Tibial nerve (tissue), 4 donors: ENCODE data around the gene RGPD8. TPM values are rescaled to one million over a fixed set of nuclear protein-coding genes. Genes with fewer than 3 reads are reported as not detected.
"Not testable (repeated sequence)": the region's sequence is repeated elsewhere in the genome, so short reads cannot be mapped to it uniquely, and the experiment has no call there.

Experiments
- DNase-seq, 2 donors: peaks; one replicate each; pipeline ENCODE4 v3.0.0-alpha.2; 2019; ENCODE audit warnings: low spot score in 2 of 2
- H3K27ac ChIP-seq, 4 donors: fragments of 200-600 bp; sonication (generic) in 3 of 4; one replicate each; pipeline ENCODE4 v1.5.1; 2017 to 2019; ENCODE audit warnings: mild to moderate bottlenecking in 1 of 4
- H3K27me3 ChIP-seq, 2 donors: fragments of 200-600 bp; sonication (generic) in 1 of 2; one replicate each; pipeline versions ENCODE4 v1.5.1 to v1.6.0; 2017 to 2019
- H3K36me3 ChIP-seq, 3 donors: fragments of 200-600 bp; sonication (generic); one replicate each; pipeline ENCODE4 v1.5.1; 2018 to 2019
- H3K4me1 ChIP-seq, 4 donors: fragments of 200-600 bp; sonication (generic) in 3 of 4; one replicate each; pipeline ENCODE4 v1.5.1; 2017 to 2019
- H3K4me3 ChIP-seq, 4 donors: fragments of 200-600 bp; sonication (generic) in 3 of 4; one replicate each; pipeline ENCODE4 v1.5.1; 2017 to 2019; ENCODE audit warnings: mild to moderate bottlenecking in 1 of 4, moderate library complexity in 1 of 4
- H3K9me3 ChIP-seq, 4 donors: fragments of 200-600 bp; sonication (generic) in 3 of 4; one replicate each; pipeline ENCODE4 v1.5.1; 2017 to 2019
- EP300 ChIP-seq, 2 donors: sonication (generic); formaldehyde crosslinking; IDR thresholded peaks; one replicate each; pipeline ENCODE4 v1.6.1; 2017; ENCODE audit warnings: antibody characterized with exemption in 2 of 2, mild to moderate bottlenecking in 1 of 2
- POLR2A ChIP-seq, 2 donors: fragments of 450-650 bp; IDR thresholded peaks; one replicate each; pipeline ENCODE4 v1.6.1; 2017; ENCODE audit warnings: antibody characterized with exemption in 2 of 2, mild to moderate bottlenecking in 2 of 2, moderate library complexity in 2 of 2
- WGBS, 2 donors: methylation state at CpG; one replicate each; pipeline ENCODE4 v1.1.5; 2018; 5-methylcytosine and 5-hydroxymethylcytosine counted together
- total RNA-seq, 4 donors: library from RNA; depleted of rRNA; stranded (reverse); fragments of >200 nt; gene quantifications; one replicate each; pipeline ENCODE4 v1.1.0, GENCODE V29; 2016
- TF ChIP-seq, protein P1 (sequence below), 5 experiments: fragments of 200-600 bp in 3 of 5; fragments of 450-650 bp in 2 of 5; sonication (generic) in 3 of 5; IDR thresholded peaks; one replicate each; pipeline ENCODE4 v1.5.1; 2016 to 2019; ENCODE audit warnings: antibody characterized with exemption in 5 of 5, mild to moderate bottlenecking in 3 of 5, moderate library complexity in 2 of 5

Gene RGPD8
- total RNA-seq, 4 donors from 2014 or later = 10.2 to 24.3 (median 19.0) TPM

DNA sequence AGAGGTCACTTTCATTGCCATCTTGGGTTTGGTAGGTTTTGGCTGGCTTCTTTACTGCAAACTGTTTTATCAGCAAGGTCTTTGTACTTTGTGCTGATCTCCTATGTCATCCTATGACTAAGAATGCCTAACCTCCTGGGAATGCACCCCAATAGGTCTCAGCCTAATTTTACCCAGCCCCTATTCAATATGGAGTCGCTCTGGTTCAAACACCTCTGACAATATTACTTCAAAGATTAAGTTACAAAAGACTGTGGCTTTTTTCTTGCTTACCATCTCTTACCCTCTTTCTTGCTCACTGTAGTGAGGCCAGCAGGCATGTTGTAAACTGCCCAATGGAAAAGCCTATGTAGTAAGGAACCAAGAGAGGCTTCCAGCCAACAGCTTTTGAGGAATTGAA is 17.9 kb upstream of the RGPD8 start:
- Histone ChIP-seq H3K4me1 (no peaks in the 10 kb centered on the region), H3K36me3 (no peaks in the 10 kb centered on the region), H3K4me3 (no peak overlapping the region), H3K27me3 (no peaks in the 10 kb centered on the region), H3K9me3 (peaks cover 0 to 8% (median 0%) of the 10 kb centered on the region in 4 donors), H3K27ac (no peak overlapping the region)
- no peak for DNase-seq
- 93 to 94% methylated on average over 1 of the region's 1 CpG for WGBS, 2 donors
- no peak for TF ChIP-seq POLR2A (IDR thresholded peaks at IDR 0.05)
- no peak for TF ChIP-seq EP300 (IDR thresholded peaks at IDR 0.05)
- TF ChIP-seq, protein P1, sequence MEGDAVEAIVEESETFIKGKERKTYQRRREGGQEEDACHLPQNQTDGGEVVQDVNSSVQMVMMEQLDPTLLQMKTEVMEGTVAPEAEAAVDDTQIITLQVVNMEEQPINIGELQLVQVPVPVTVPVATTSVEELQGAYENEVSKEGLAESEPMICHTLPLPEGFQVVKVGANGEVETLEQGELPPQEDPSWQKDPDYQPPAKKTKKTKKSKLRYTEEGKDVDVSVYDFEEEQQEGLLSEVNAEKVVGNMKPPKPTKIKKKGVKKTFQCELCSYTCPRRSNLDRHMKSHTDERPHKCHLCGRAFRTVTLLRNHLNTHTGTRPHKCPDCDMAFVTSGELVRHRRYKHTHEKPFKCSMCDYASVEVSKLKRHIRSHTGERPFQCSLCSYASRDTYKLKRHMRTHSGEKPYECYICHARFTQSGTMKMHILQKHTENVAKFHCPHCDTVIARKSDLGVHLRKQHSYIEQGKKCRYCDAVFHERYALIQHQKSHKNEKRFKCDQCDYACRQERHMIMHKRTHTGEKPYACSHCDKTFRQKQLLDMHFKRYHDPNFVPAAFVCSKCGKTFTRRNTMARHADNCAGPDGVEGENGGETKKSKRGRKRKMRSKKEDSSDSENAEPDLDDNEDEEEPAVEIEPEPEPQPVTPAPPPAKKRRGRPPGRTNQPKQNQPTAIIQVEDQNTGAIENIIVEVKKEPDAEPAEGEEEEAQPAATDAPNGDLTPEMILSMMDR (IDR thresholded peaks at IDR 0.05) = no peak

DNA sequence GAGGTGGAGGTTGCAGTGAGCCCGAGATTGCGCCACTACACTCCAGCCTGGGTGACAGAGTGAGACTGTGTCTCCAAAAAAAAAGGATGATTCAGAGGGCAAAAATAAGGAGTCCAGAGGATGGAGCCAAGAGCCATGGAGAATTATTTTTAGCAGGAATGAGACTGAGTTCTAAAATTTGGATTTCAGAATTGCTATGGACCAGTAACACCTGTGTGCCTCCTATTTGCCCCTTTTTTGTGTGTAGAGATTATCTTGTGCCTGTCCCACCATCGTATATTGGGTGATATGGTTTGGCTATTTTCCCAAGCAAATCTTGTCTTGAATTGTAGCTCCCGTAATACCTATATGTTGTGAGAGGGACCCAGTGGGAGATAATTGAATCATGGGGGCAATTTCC is 16.4 kb upstream of the RGPD8 start:
- TF ChIP-seq, protein P1 (IDR thresholded peaks at IDR 0.05) = no peak
- TF ChIP-seq EP300 (IDR thresholded peaks at IDR 0.05) (no peak), POLR2A (IDR thresholded peaks at IDR 0.05) (no peak)
- H3K36me3 ChIP-seq = no peaks in the 10 kb centered on the region
- no peaks in the 10 kb centered on the region for H3K4me1 ChIP-seq
- no peaks in the 10 kb centered on the region for H3K27me3 ChIP-seq
- H3K9me3 ChIP-seq = peaks cover 0 to 8% (median 0%) of the 10 kb centered on the region in 4 donors
- WGBS, 2 donors = 90 to 93% methylated on average over 4 of the region's 4 CpGs
- no peak overlapping the region for H3K4me3 ChIP-seq
- no peak for DNase-seq
- H3K27ac ChIP-seq = no peak overlapping the region

DNA sequence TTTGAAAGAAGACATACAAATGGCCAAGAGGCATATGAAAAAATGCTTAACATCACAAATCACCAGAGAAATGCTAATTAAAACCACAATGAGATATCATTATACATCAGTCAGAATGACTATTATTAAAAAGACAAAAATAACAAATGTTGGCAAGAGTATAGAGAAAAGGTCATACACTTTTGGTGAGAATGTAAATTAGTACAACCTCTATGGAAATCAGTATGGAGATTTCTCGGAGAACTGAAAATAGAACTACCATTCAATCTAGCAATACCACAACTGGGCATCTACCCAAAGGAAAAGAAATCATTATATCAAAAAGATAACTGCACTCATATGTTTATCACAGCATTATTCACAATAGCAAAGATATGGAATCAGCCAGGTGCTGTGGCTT is 10.8 kb upstream of the RGPD8 start:
- not testable (repeated sequence) for H3K9me3 ChIP-seq, H3K36me3 ChIP-seq, H3K4me1 ChIP-seq, DNase-seq, H3K27me3 ChIP-seq, H3K4me3 ChIP-seq, H3K27ac ChIP-seq
- WGBS, 2 donors = 71 to 100% methylated on average over 1 of the region's 1 CpG

DNA sequence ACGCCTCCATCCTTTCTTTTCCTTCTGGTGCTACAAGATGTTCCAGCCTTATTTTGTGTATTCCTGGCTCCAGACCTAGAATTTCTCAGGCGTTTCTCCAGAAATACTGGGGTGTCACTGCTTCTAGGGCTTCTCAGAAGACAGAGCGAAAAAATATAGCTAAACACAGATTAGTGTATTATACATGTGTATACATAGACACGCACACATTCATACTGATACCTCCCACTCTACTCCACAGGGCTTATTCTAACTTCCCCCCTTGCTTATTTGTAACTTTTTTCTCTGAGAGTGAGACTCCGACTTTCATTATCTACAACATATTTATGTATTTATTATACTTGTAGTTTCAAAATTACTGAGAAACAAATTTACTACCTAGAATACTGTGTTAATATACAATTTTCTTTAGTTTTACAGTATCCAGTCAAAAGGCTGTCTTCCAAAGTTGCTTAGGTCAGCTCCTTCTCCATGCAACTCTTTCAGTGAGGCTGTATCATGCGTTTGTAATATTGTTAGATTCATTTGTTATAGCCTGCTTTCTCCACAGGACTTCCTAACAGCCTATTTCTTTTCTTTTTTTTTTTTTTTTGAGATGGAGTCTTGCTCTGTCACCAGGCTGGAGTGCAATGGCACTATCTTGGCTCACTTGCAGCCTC is 5.3 kb upstream of the RGPD8 start:
- not testable (repeated sequence) for H3K27me3 ChIP-seq, H3K36me3 ChIP-seq, H3K27ac ChIP-seq, DNase-seq, H3K9me3 ChIP-seq, H3K4me3 ChIP-seq, H3K4me1 ChIP-seq
- 81 to 83% methylated on average over 6 of the region's 6 CpGs for WGBS, 2 donors

DNA sequence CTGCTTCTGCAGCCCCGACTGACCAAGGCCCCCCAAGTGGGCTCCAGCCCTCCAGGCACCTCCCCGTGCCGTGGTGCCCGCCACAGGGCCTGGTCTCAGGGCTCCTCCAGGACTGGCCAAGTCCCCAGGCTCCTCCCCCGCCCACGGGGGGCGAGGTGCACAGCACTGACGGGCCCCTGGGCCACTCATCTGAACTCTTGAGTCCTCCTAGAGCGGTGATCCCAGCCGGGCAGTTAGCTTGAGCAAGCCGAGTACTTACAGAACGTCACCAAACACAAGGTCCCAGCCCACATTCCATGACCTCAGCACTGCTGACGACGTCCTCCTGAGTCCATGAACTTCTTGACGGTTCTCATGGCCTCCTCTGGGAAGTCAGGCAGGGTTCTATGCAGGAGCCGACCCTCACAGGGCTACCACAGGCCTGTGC is 4.0 kb upstream of the RGPD8 start:
- not testable (repeated sequence) for H3K27me3 ChIP-seq, H3K27ac ChIP-seq, DNase-seq, H3K9me3 ChIP-seq, H3K4me1 ChIP-seq, H3K4me3 ChIP-seq, H3K36me3 ChIP-seq
- WGBS, 2 donors = 68 to 81% methylated on average over 16 of the region's 16 CpGs

DNA sequence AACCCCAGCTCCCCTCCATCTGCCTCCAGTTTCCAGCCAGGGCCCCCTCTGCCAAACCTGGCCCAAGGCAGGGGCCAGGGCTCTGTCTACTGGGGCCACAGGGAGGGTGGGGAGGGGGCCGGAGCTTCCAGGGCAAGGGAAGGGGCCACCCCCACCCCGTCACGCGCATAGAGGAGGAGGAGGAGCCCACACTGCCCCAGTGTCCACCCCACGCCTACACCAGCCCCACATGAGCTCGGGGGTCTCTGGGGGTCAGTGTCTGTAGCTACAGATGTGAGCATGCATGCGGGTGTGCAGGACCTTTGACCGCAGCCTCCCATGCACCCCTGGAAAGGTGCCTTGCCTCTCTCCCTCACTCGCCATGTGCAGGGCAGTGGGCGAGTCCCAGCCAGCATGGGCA is 3.5 kb upstream of the RGPD8 start:
- WGBS, 2 donors = 87 to 90% methylated on average over 4 to 10 of the region's 10 CpGs
- H3K9me3 ChIP-seq, H3K36me3 ChIP-seq, H3K27me3 ChIP-seq, DNase-seq, H3K27ac ChIP-seq, H3K4me1 ChIP-seq, H3K4me3 ChIP-seq: not testable (repeated sequence)

DNA sequence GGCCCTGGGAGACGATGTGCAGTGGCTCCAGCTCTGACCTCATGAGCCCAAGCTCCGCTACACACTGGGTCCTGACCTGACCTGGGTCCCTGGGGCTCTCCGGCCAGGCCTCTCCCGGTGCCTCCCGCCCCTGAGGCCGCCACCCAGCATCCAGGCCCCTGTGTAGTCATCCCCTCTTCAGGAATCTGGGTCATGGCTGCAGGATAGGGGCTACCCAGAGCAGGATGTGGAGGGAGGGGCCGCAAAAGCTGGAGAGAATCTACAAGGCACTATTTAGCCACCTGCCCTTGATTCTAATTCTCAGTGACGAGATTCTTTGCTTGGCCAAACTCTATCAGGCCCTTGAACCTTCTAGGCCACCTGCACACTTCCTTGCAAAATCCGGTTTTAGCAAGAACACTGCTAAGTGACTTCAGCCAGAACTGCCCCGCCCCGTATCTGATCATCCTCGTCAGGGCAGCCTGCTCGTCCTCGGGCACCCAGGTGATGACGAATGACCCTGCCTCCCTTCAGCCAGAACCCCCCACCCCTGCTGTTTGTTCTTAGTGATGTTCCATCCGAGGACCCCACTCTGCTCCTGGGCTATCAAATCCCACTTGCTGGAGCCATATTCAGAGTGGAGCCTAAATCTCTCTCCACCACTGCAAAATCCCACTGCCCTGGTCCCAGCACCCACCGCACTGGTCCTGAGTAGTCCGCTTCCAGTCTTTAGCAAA is 2.4 kb upstream of the RGPD8 start:
- not testable (repeated sequence) for H3K36me3 ChIP-seq, H3K9me3 ChIP-seq, H3K27ac ChIP-seq, H3K4me1 ChIP-seq, H3K4me3 ChIP-seq, DNase-seq, H3K27me3 ChIP-seq
- WGBS, 2 donors = 83 to 89% methylated on average over 18 of the region's 18 CpGs

DNA sequence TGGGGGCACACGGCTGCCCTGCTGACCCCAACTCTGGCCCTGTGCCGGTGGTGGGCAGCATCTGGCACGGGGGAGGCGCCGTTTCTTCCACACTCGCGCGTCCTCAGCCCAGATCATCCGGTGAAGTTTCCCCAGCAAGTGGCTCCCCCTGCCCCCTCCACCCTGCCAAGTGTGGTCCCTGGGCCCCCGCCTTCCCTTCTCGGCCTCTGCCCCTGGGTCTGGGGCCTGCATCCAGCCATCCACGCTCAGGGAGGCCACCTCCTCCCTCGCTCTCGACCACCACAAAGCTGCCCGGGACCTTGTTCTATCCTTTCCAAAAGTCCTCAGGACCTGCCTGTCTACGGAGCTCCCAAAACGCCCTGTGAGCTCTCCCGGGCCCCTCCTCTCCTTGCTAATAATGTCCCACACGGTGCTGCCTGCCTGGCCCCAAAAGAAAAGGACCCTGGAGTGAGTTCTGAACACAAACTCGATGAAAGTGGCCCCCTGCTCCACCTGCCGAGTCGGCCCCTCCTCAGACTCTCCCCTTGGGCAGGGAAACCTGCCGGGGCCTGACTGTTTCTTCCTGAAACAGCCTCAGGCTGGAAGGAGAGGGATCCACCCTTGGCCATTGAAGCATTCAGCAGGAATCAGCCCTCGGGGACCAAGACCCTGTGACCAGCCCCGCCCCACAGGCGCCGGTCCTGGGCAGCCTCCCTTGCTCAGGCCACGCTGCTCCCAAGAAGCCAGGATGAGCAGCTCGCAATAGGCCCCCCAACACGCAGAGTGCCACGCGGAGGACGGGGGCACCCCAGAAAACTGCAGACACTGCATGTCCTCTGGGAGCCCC is 1.7 kb upstream of the RGPD8 start:
- H3K9me3 ChIP-seq, H3K4me3 ChIP-seq, H3K27me3 ChIP-seq, H3K27ac ChIP-seq, H3K4me1 ChIP-seq, H3K36me3 ChIP-seq, DNase-seq: not testable (repeated sequence)
- WGBS, 2 donors = 48 to 67% methylated on average over 26 of the region's 33 CpGs
